Measurements from ENCODE around the gene RFPL3.

DNA sequence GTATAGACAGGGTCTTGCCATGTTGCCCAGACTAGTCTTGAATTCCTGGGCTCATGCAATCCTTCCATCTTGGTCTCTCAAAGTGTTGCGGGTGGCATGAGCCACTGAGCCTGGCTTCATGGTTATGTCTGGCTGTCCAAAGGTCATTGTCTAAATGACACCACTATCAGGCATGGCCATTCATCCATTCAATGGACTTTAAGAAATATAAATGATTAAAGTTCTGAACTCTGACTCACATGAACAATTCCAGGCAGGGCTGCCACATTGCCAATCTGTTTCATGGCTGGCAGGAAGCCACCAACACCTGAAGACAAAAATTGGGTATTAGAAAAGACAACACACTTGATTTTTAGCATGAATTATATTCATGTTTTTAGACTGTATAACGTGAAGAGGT is 50.3 kb downstream of the RFPL3 start:
- TF ChIP-seq POLR2A (IDR thresholded peaks at IDR 0.05; ENCODE audit: low read length) (no peak), GATA1 (IDR thresholded peaks at IDR 0.05; ENCODE audit: low read depth, low read length) (no peak)
